T-cell (primary cell): Measurements from ENCODE around the gene FREM1. TPM values are rescaled to one million over a fixed set of nuclear protein-coding genes. Genes with fewer than 3 reads are reported as not detected.

Experiments used
- ATAC-seq, 4 experiments: fragments of 200-7000 bp in 3 of 4; fragments of 150-1000 bp in 1 of 4; cut with Tn5 transposase; replicated peaks in 1 of 4; 1 replicate in 3 of 4; 2 replicates in 1 of 4; pipeline ENCODE4 v1.10.0; 2021; ENCODE audit warnings: moderate library complexity in 3 of 4, mild to moderate bottlenecking in 2 of 4, moderate number of reproducible peaks in 1 of 4
- CTCF ChIA-PET, 2 donors: fragments of 300-600 bp; sonication (Branson Sonifier 250); formaldehyde crosslinking; loops; one replicate each; lab custom pipeline; 2022; ENCODE audit warnings: antibody characterized with exemption in 2 of 2; lab: Charles Lee
- POLR2A ChIA-PET, 2 donors: fragments of 300-600 bp; sonication (Branson Sonifier 250); formaldehyde crosslinking; loops; one replicate each; lab custom pipeline; 2022; ENCODE audit warnings: antibody characterized with exemption in 2 of 2; lab: Charles Lee
- DNase-seq, 35 experiments: peaks; one replicate each; pipeline versions ENCODE4 v3.0.0 to v3.0.0-alpha.2; 2013 to 2023
- H3K27ac ChIP-seq: one replicate; pipeline ENCODE4 v1.5.1; 2013; ENCODE audit warnings: low read length
- H3K27me3 ChIP-seq, 2 experiments: replicated peaks in 1 of 2; 1 replicate in 1 of 2; 2 replicates in 1 of 2; pipeline versions ENCODE4 v1.6.1 to v1.7.0; 2013; ENCODE audit warnings: low read length in 1 of 2, mixed read lengths in 1 of 2; ENCODE audit not compliant: control insufficient read depth in 2 of 2, insufficient read depth in 2 of 2; ENCODE audit errors: extremely low read depth in 1 of 2
- H3K36me3 ChIP-seq, 2 donors: 1 replicate in 1 of 2; 2 replicates in 1 of 2; pipeline versions ENCODE4 v1.6.1 to v1.7.0; 2013; ENCODE audit warnings: low read length in 1 of 2; ENCODE audit not compliant: control insufficient read depth in 2 of 2, insufficient read depth in 1 of 2; ENCODE audit errors: extremely low read depth in 1 of 2
- H3K4me1 ChIP-seq, 2 experiments: 1 replicate in 1 of 2; 2 replicates in 1 of 2; pipeline versions ENCODE4 v1.6.1 to v1.7.0; 2013; ENCODE audit warnings: low read length in 2 of 2, mixed read lengths in 1 of 2; ENCODE audit not compliant: insufficient read depth in 2 of 2, control insufficient read depth in 1 of 2; ENCODE audit errors: extremely low read depth in 1 of 2
- H3K4me3 ChIP-seq, 2 donors: 1 replicate in 1 of 2; 2 replicates in 1 of 2; pipeline versions ENCODE4 v1.5.1 to v1.7.0; 2013; ENCODE audit warnings: mild to moderate bottlenecking in 2 of 2, low read length in 1 of 2, moderate library complexity in 1 of 2; ENCODE audit not compliant: control insufficient read depth in 1 of 2; ENCODE audit errors: extremely low read depth in 1 of 2
- H3K9me3 ChIP-seq: 2 replicates; pipeline ENCODE4 v1.7.0; 2013
- H3K27ac Mint-ChIP-seq, 2 donors: one replicate each; pipeline ENCODE4 v1.8.0; 2020 to 2021; ENCODE audit warnings: mild to moderate bottlenecking in 2 of 2, mixed read lengths in 2 of 2
- H3K27me3 Mint-ChIP-seq, 2 donors: one replicate each; pipeline ENCODE4 v1.8.0; 2021 to 2022; ENCODE audit warnings: mixed read lengths in 2 of 2
- H3K36me3 Mint-ChIP-seq: one replicate; pipeline ENCODE4 v1.8.0; 2021; ENCODE audit warnings: mixed read lengths
- H3K4me1 Mint-ChIP-seq, 3 donors: one replicate each; pipeline ENCODE4 v1.8.0; 2020 to 2022; ENCODE audit warnings: mixed read lengths in 3 of 3, mild to moderate bottlenecking in 1 of 3
- H3K4me3 Mint-ChIP-seq, 3 donors: one replicate each; pipeline ENCODE4 v1.8.0; 2020 to 2022; ENCODE audit warnings: mild to moderate bottlenecking in 3 of 3, mixed read lengths in 3 of 3, moderate library complexity in 3 of 3
- H3K9me3 Mint-ChIP-seq, 3 donors: one replicate each; pipeline ENCODE4 v1.8.0; 2020 to 2022; ENCODE audit warnings: mixed read lengths in 3 of 3
- WGBS: methylation state at CpG from one replicate; pipeline ENCODE4 v1.1.5; 2013; ENCODE audit warnings: missing lambda C conversion rate; ENCODE audit not compliant: insufficient coverage; 5-methylcytosine and 5-hydroxymethylcytosine counted together
- total RNA-seq, 35 experiments: library from RNA in 6 of 35; stranded (reverse) in 6 of 35; fragments of 120-200 nt in 1 of 35; gene quantifications; one replicate each; pipeline versions ENCODE4 v1.2.1 to v1.2.4 and lab custom pipeline; 2013 to 2026

Gene FREM1
- total RNA-seq, 5 donors from 2014 or later (not counting 1 experiment from before 2014, with no cell fraction given) = 0.26 to 0.76 (median 0.39) TPM; not detected in 1

DNA sequence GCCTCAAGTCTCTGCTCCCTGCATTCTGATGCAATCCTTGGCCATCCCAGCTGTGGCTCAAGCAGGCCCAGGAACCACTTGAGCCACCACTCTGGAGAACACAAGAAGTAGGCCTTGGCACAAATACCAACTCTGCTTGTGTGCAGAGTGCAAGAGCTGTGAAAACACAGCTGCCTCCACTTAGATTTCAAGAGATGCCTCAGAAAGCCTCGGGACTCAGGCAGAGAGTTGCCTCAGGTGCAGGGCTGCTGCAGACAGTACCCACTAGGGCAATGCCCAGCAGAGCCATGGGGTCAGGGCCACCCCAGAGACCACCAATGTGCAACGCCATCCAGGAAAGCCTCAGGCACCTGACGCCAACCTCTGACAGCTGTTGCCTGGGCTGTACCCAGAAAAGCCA is 82.4 kb downstream of the FREM1 start:
- 69% methylated on average over 3 of the region's 3 CpGs for WGBS
- no peak for DNase-seq
- Mint-ChIP-seq H3K4me1 (no peaks in the 10 kb centered on the region), H3K4me3 (no peak overlapping the region), H3K36me3 (no peaks in the 10 kb centered on the region), H3K9me3 (no peaks in the 10 kb centered on the region), H3K27ac (no peak overlapping the region), H3K27me3 (peaks cover 0 to 11% of the 10 kb centered on the region in 2 donors)
- H3K9me3 ChIP-seq = no peaks in the 10 kb centered on the region
- H3K4me1 ChIP-seq = no peaks in the 10 kb centered on the region
- H3K36me3 ChIP-seq = no peaks in the 10 kb centered on the region
- peaks cover 0 to 2% of the 10 kb centered on the region in 2 experiments for H3K27me3 ChIP-seq
- no peak overlapping the region for H3K4me3 ChIP-seq
- ATAC-seq = no peak
- CTCF ChIA-PET = no interaction called here
- POLR2A ChIA-PET = no interaction called here
- no peak overlapping the region for H3K27ac ChIP-seq

GRCh38 chr9:14824481-14824880 is 85.7 kb downstream of the FREM1 start:
- H3K27me3 Mint-ChIP-seq = peaks cover 0 to 11% of the 10 kb centered on the region in 2 donors
- H3K36me3 Mint-ChIP-seq = no peaks in the 10 kb centered on the region
- Histone ChIP-seq H3K4me3 (no peak overlapping the region), H3K4me1 (no peaks in the 10 kb centered on the region), H3K27me3 (no peaks in the 10 kb centered on the region), H3K27ac (no peak overlapping the region), H3K36me3 (no peaks in the 10 kb centered on the region), H3K9me3 (no peaks in the 10 kb centered on the region)
- POLR2A ChIA-PET = no interaction called here
- no peak overlapping the region for H3K4me3 Mint-ChIP-seq
- no peak for DNase-seq
- H3K4me1 Mint-ChIP-seq = no peaks in the 10 kb centered on the region
- H3K9me3 Mint-ChIP-seq = no peaks in the 10 kb centered on the region
- no peak for ATAC-seq
- no peak overlapping the region for H3K27ac Mint-ChIP-seq
- WGBS = no CpG with 5 or more reads among the region's 1 CpG
- CTCF ChIA-PET = no interaction called here

DNA sequence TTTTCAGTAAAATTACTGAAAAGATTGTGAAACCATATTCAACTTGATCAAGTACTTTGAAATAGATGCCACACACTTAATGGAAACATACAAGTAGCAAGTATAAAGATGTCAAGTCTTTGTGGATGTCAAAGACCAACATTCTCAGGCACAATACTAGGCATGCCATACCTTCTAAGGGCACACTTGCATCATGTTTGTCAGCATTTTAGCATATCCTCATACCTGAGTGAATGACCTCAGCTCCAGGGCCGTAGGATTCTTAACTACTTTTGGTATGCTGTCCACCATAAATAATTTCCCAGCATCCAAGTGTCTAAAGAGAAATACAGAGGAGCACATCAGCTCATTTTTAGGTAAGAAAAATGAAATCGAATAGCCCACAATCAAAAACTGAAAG is 86.4 kb downstream of the FREM1 start:
- ATAC-seq (no peak), DNase-seq (no peak)
- Histone ChIP-seq H3K36me3 (no peaks in the 10 kb centered on the region), H3K4me3 (no peak overlapping the region), H3K27ac (no peak overlapping the region), H3K27me3 (no peaks in the 10 kb centered on the region), H3K9me3 (no peaks in the 10 kb centered on the region), H3K4me1 (no peaks in the 10 kb centered on the region)
- POLR2A ChIA-PET = no interaction called here
- whole genome bisulfite sequencing = no CpG with 5 or more reads among the region's 2 CpGs
- CTCF ChIA-PET = no interaction called here
- Mint-ChIP-seq H3K27ac (no peak overlapping the region), H3K9me3 (no peaks in the 10 kb centered on the region), H3K4me3 (no peak overlapping the region), H3K4me1 (no peaks in the 10 kb centered on the region), H3K36me3 (no peaks in the 10 kb centered on the region), H3K27me3 (peaks cover 0 to 11% of the 10 kb centered on the region in 2 donors)

DNA sequence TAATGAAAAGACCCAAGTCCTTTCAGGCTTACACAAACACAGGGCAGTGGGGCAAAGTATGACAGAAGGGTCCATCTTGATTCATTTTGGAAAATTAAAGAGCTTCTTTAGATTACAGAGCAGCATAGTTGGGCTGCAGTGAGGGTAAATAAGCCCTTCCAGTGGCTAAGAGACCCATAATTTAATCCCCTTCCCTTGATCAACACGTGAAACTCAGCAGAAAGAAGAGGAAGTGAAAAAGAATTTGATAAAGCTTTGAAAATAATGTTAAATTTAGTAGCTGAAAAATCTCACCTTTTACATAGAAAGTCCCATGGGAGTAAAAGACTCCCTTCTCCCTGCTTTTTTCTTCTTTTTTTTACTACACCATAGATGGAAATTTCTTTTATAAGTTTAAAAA is 87.6 kb downstream of the FREM1 start:
- CTCF ChIA-PET = no interaction called here
- Mint-ChIP-seq H3K4me3 (no peak overlapping the region), H3K4me1 (no peaks in the 10 kb centered on the region), H3K9me3 (no peaks in the 10 kb centered on the region), H3K27ac (no peak overlapping the region), H3K36me3 (no peaks in the 10 kb centered on the region), H3K27me3 (peaks cover 0 to 19% of the 10 kb centered on the region in 2 donors)
- Histone ChIP-seq H3K4me1 (no peaks in the 10 kb centered on the region), H3K4me3 (no peak overlapping the region), H3K36me3 (no peaks in the 10 kb centered on the region), H3K27me3 (no peaks in the 10 kb centered on the region), H3K9me3 (no peaks in the 10 kb centered on the region), H3K27ac (no peak overlapping the region)
- POLR2A ChIA-PET = no interaction called here
- WGBS = no CpG with 5 or more reads among the region's 1 CpG
- no peak for ATAC-seq
- no peak for DNase-seq

- no peak for DNase-seq
- CTCF ChIA-PET = no interaction called here
- no peaks in the 10 kb centered on the region for H3K27me3 ChIP-seq
Measured at GRCh38 chr9:14819183-14819582, 91.0 kb downstream of the FREM1 start.

GRCh38 chr9:14814249-14814628 is 96.0 kb downstream of the FREM1 start:
- no peaks in the 10 kb centered on the region for H3K9me3 ChIP-seq
- Mint-ChIP-seq H3K4me3 (no peak overlapping the region), H3K27ac (no peak overlapping the region), H3K4me1 (no peaks in the 10 kb centered on the region), H3K36me3 (no peaks in the 10 kb centered on the region), H3K9me3 (peaks cover 0 to 3% (median 0%) of the 10 kb centered on the region in 3 donors), H3K27me3 (peaks cover 5 to 27% of the 10 kb centered on the region in 2 donors)
- H3K27ac ChIP-seq = no peak overlapping the region
- no peaks in the 10 kb centered on the region for H3K36me3 ChIP-seq
- POLR2A ChIA-PET = no interaction called here
- H3K4me3 ChIP-seq = no peak overlapping the region
- DNase-seq (no peak), ATAC-seq (no peak)
- CTCF ChIA-PET = no interaction called here
- H3K4me1 ChIP-seq = no peaks in the 10 kb centered on the region
- no peaks in the 10 kb centered on the region for H3K27me3 ChIP-seq

More at GRCh38 chr9:14819183-14819582, 91.0 kb downstream of the FREM1 start:
- H3K9me3 Mint-ChIP-seq = no peaks in the 10 kb centered on the region
- POLR2A ChIA-PET = no interaction called here
- H3K4me1 Mint-ChIP-seq = no peaks in the 10 kb centered on the region
- no peaks in the 10 kb centered on the region for H3K36me3 Mint-ChIP-seq
- no peaks in the 10 kb centered on the region for H3K36me3 ChIP-seq
- H3K27me3 Mint-ChIP-seq = peaks cover 0 to 15% of the 10 kb centered on the region in 2 donors
- H3K4me1 ChIP-seq = no peaks in the 10 kb centered on the region
- H3K9me3 ChIP-seq = no peaks in the 10 kb centered on the region
- no peak overlapping the region for H3K4me3 ChIP-seq
- no peak for ATAC-seq
- no peak overlapping the region for H3K27ac ChIP-seq
- no peak overlapping the region for H3K4me3 Mint-ChIP-seq
- WGBS = 100% methylated on average over 1 of the region's 4 CpGs
- no peak overlapping the region for H3K27ac Mint-ChIP-seq
